HuH-7.5 (cell line): ENCODE measurements around the gene MBNL3.

ENCODE experiments used
- DNase-seq: peaks from one replicate; pipeline ENCODE4 v3.0.0; 2011; ENCODE audit warnings: low spot score

MBNL3 gene

GRCh38 chrX:132414404-132414803, 74.4 kb downstream of the MBNL3 start:
- no peak for DNase-seq

GRCh38 chrX:132413459-132413858, 75.4 kb downstream of the MBNL3 start:
- peak; percentile 10 for DNase-seq

- DNase-seq, result no peak
Observed at GRCh38 chrX:132412208-132412607, 76.6 kb downstream of the MBNL3 start.

GRCh38 chrX:132411310-132411977, 77.4 kb downstream of the MBNL3 start:
- DNase-seq, result no peak

GRCh38 chrX:132409780-132410556, 78.9 kb downstream of the MBNL3 start:
- no peak for DNase-seq

GRCh38 chrX:132407691-132408090, 81.1 kb downstream of the MBNL3 start:
- DNase-seq, result no peak

- no peak for DNase-seq
Observed at GRCh38 chrX:132406106-132406505, 82.7 kb downstream of the MBNL3 start.

GRCh38 chrX:132404266-132404665, 84.6 kb downstream of the MBNL3 start:
- no peak for DNase-seq

- DNase-seq, result no peak
Observed at GRCh38 chrX:132401935-132402334, 86.9 kb downstream of the MBNL3 start.

- DNase-seq, result no peak
Observed at GRCh38 chrX:132400706-132401105, 88.1 kb downstream of the MBNL3 start.

- DNase-seq, result no peak
Observed at GRCh38 chrX:132395645-132396044, 93.2 kb downstream of the MBNL3 start.

- no peak for DNase-seq
Observed at GRCh38 chrX:132395026-132395425, 93.8 kb downstream of the MBNL3 start.

- DNase-seq, result no peak
Observed at GRCh38 chrX:132394591-132394990, 94.2 kb downstream of the MBNL3 start.

- no peak for DNase-seq
Observed at GRCh38 chrX:132393992-132394391, 94.8 kb downstream of the MBNL3 start.

GRCh38 chrX:132393485-132393884, 95.4 kb downstream of the MBNL3 start:
- DNase-seq, result no peak

GRCh38 chrX:132393085-132393484, 95.8 kb downstream of the MBNL3 start:
- no peak for DNase-seq

GRCh38 chrX:132390792-132391191, 98.0 kb downstream of the MBNL3 start:
- no peak for DNase-seq

- DNase-seq, result no peak
Observed at GRCh38 chrX:132389480-132389879, 99.4 kb downstream of the MBNL3 start.

- DNase-seq, result no peak
Observed at GRCh38 chrX:132388371-132388770, 100.5 kb downstream of the MBNL3 start.

GRCh38 chrX:132384301-132384700, 104.5 kb downstream of the MBNL3 start:
- no peak for DNase-seq

- DNase-seq, result no peak
Observed at GRCh38 chrX:132382068-132382467, 106.8 kb downstream of the MBNL3 start.

- no peak for DNase-seq
Observed at GRCh38 chrX:132378281-132378680, 110.6 kb downstream of the MBNL3 start.

GRCh38 chrX:132375941-132376340, 112.9 kb downstream of the MBNL3 start:
- DNase-seq, result no peak

GRCh38 chrX:132373610-132374009, 115.2 kb downstream of the MBNL3 start:
- no peak for DNase-seq
